ENCODE data around the gene CAND2.
"Not testable (repeated sequence)": the region's sequence is repeated elsewhere in the genome, so short reads cannot be mapped to it uniquely, and the experiment has no call there.

The CAND2 gene

DNA sequence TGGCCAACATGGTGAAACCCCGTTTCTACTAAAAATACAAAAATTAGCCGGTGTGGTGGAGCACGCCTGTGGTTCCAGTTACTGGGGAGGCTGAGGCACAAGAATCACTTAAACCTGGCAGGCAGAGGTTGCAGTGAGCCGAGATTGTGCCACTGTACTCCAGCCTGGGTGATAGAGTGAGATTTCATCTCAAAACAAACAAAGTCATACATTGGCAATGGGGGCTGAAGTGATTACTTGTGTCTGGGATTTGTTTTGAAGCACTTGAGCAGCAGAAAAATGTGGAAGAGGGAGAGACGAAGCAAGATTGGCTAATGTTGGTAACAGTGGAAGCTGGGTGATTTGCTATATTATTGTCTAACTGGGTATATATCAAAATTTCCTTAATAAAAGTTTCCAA is 24.0 kb upstream of the CAND2 start:
- DNase-seq, result no peak

DNA sequence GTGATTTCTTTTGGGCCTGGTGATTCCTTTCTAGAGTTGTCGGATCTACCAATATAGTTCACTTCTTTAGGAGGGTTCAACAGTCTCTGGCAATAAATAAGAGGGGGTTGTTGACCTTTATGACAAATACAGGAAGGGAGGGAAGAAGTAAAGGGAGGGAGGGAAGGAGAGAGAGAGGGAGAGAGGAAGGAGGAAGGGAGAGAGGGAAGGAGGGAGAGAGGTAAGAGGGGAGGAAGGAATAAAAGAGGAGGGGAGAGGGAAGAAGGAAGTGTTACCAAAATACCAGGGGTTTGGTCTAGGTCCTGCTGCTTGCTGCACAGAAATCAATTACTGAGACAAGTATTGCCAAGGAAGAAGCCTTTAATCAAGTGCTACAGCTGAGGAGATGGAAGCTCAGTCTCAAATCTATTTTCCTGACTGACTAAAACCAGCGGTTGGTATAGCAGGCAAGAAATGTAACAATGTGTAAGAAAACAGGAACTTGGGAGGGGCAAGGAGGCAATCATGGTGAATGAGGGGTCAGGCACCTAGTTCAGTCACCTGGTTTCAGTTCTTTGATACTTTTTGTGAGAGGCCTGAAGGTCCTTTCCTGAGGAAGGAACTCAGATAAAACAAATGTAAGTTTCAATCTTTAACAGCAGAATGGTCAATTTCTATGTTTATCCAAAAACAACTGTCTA is 23.3 kb upstream of the CAND2 start:
- no peak for DNase-seq

DNA sequence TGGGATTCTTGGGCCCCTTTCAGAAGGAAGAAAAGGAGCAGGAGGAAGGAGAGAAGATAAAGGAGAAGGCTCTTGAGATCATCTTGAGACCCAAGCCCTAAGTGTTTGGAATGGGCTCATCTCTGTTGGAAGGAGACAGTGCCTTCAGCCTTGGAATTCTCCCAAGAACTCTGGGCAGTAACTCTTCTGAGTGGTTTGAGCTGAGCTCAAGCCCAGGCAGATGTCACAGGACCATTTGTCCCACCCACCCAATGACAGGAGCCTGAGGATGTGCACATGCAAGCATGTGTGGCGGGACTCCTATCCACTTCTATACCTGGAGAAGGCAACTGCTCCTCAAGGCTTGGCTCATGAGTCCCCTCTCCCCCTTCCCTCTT is 22.8 kb upstream of the CAND2 start:
- no peak for DNase-seq

DNA sequence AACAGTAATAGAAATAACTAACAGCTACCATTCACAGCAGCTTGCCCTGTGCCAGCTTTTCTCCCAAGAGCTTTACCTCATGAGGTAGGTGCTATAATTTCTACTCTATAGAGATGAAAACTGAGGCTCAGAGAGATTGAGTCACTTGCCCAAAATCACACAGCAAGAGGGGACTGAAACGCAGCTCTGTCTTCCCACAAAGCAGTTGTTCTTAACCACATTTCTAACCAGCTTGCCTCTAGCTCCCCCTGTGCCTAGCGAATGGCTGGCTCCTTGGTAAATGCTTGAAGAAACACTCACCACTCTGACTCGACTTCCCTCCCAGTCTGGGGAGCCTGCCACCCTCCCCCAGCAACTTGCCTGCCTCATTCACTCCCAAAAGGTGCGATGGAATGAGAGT is 21.9 kb upstream of the CAND2 start:
- DNase-seq, result no peak

DNA sequence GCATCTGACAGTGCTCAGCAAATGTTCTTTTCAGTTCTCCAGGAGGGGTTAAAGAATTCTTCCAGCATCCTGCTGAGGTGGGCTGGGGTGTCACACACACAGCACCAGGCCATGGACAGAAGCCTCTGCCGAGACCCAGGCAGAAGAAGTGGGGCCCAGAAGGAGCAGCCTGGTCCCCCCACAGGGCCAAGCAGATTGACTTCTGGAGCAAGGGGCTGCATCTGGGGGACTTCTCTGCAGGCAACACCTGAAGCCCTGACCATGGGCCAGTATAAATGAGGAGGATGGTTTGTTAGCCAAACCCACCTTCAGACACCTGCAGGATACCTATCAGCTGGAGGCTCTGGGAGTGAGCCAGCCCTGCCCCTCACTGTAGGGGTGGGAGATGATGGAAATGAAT is 21.3 kb upstream of the CAND2 start:
- DNase-seq, result no peak

DNA sequence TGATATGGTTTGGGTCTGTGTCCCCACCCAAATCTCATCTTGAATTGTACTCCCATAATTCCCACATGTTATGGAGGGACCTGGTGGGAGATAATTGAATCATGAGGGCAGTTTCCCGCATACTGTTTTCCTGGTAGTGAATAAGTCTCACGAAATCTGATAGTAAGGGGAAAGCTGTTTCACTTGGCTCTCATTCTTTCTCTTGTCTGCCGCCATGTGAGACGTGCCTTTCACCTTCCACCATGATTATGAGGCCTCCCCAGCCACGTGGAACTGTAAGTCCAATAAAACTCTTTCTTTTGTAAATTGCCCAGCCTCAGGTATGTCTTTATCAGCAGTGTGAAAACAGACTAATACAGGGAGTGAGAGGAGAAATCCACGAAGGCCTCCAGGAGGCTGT is 20.5 kb upstream of the CAND2 start:
- not testable (repeated sequence) for DNase-seq

DNA sequence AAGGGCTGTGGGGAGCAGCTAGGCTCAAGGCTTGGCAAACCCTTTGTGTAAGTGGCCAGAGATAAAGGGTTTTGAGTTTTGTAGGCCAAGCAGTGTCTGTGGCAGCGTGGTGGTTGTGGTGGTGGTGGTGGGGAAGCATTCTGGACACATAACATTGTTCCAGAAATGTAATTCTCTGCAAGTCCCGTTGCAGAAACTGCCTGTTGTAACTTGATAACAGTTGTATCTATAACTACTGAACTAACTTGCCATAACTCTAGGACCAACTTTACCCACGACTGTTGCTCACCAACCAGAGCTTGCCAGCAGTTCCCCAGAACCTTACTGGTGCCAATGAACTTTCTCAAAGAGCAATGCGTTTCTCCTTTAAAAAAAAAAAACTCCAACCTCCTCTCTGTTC is 19.3 kb upstream of the CAND2 start:
- DNase-seq, result no peak

DNA sequence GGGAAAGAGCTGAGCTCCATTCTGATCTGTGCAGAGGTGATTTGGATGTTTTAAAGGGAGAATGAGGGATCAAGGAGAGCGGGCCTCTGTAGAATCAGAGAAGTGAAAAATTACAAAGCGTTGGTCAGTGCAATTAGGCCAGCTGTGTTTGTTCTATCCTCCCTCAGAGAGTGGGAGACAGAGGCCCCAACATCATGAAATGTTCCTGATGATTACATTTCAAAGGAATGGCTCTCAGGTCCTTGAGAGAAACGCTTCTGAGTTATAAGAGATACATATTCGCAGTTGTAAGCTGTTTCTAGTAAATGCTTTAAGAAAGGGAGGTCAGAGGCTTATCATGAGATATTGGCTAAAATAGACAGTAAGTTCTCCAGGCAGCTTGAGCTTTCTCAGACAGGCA is 15.7 kb upstream of the CAND2 start:
- DNase-seq, result no peak

DNA sequence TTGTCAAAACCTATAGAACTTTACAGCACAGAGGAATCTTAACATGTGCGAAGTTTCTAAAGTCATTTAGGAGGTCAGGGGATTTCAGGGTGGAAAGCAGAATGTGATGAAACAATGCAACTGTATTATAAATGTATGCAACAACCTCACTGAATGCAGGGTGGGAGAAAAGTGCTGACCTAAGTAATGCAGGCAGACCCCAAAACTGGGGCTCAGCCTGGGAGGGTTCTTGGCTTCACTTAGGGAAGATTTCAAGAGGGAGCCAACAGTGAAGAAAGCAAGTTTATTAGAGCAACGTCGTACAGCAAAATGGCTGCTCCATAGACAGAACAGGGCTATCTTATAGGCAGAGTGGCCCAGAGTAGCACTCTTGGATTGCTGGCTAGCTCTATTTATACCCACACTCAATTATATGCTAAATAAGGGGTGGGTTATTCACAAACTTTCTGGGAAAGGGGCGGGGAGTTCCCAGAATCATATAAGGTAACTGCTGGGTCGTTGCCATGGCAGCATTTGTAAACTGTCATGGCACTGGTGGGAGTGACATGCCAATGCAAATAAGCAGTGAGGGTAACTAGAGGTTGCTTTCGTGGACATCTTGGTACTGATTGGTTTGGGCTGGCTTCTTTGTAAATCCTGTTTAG is 14.2 kb upstream of the CAND2 start:
- DNase-seq, result no peak

DNA sequence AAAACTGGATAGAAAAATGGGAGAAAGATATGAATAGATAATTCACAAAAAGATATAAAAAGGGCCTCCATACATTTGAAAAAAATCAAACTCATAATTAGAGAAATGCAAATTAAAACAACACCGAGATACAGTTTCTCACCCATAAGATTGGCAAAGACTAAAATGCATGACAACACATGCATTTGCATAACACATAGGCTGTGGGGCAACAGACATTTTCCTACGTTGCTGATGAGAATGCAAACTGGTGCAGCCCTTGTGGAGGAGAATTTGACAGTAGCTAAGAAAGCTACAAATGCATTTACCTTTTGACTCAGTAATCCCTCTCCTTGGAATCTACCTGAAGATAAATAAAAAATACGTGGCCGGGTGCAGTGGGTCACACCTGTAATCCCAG is 11.4 kb upstream of the CAND2 start:
- no peak for DNase-seq

DNA sequence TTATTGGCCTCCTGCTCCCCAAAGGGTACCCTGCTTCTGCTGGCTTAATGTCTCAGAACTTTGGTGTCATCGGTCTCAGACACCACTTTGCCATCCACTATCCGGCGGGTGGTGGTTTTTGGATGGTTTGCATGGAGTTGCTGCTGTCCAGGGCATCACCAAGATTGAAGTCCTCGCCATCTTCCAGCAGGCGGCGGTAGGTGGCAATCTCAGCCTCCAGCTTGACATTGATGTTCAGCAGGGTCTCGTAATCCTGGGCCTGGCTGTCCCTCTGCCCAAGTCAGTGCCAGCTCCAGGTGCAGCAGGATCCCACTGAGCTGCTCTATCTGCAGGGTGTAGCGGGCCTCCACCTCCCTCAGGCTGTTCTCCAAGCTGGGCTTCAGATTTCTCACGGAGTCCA is 9.1 kb upstream of the CAND2 start:
- DNase-seq, result peak in 1 of 2 donors; percentile 59

DNA sequence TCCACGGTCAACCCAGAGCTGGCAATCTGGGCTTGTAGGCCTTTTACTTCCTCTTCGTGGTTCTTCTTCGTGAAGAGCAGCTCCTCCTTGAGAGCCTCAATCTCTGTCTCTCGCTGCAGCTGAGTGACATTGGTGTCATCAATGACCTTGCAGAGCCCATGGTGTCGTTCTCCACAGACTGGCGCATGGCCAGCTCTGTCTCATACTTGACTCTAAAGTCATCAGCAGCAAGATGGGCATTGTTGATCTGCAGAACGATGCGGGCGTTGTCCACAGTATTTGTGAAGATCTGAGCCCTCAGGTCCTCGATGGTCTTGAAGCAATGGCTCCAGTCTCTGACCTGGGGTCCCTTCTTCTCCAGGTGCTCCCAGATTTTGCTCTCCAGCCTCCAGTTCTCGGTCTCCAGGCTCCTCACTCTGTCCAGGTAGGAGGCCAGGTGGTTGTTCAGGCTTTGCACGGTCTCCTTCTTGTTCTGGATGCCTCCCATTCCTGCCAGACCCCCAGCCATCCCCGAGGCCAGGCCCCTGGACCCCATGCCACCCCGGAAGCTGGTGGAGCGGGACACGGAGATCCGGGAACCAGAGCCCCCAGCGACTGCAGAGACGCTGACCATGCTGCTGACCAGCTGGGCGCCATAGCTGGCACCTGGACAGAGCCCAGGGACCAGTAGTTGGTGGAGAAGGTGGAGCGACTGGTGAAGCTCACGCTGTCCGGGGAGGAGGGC is 8.4 kb upstream of the CAND2 start:
- not testable (repeated sequence) for DNase-seq

DNA sequence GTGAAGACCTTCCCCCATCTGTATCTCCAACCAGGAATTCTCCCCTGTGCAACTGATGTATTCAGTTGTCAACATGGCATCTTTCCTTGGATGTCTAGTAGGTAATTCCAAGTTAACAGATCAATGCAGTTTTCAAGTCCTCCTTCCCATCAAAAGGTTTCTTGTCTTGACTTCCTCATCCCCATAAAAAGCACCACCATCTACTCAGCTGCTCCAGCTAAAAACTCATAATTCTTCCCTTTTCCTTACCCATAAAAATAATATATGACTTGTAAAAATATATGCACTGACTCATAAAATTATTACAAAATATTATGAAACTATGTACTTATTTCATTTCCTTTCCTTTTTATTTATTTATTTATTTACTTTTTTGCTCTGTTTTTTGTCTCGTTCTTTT is 5.0 kb upstream of the CAND2 start:
- DNase-seq, result no peak

DNA sequence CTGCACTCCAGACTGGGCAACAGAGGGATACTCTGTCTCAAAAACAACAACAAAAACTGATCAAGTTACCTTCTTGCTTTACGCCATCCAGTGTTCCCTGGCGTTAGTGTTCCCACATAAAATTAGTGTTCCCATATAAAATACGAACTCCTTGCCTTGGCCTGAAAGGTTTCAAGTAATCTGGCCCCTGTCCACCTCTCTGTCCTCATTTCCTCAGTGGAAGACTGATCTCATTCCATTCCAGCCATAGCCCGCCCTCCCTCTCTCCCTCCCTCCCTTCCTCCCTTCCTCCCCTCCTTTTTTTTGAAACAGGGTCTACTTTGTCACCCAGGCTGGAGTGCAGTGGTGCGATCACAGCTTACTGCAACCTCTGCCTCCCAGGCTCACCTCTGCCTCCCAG is 2.8 kb upstream of the CAND2 start:
- no peak for DNase-seq

DNA sequence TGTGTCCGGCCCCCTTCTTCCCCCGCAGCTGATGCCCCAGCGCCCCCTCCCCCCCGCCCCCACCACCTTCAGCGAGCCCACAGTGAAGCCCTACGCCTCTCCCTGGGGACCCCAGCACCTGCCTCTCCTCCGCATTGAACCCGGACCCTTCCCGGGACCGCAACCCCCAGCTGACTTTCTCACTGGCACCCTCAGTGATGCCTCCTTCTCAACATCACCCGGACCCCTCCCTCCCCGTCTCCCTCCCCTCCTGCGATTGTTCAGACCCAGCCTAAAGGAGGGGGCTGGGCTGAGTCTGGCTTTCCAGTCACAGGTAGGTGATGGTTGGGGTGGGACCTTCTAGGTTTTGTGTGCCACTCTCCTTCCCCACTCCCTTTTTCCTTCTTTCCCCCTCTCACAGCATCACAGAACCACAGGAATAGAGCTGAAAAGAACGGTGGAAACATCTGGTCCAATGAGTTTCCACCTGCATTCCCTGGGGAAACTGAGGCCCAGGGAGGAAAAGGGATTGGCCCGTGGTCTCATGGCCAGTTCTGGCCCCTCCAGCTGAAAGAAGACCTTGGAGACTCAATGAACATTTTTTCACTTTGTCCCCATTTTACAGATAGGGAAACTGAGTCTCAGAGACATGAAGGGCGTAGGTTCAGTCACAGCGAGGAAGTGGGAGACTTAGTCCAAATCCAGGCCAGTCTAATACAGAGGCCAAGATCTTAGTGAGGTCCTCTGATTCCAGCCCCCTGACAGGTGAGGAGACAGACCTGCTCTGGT is 828 bp downstream of the CAND2 start:
- no peak for DNase-seq

DNA sequence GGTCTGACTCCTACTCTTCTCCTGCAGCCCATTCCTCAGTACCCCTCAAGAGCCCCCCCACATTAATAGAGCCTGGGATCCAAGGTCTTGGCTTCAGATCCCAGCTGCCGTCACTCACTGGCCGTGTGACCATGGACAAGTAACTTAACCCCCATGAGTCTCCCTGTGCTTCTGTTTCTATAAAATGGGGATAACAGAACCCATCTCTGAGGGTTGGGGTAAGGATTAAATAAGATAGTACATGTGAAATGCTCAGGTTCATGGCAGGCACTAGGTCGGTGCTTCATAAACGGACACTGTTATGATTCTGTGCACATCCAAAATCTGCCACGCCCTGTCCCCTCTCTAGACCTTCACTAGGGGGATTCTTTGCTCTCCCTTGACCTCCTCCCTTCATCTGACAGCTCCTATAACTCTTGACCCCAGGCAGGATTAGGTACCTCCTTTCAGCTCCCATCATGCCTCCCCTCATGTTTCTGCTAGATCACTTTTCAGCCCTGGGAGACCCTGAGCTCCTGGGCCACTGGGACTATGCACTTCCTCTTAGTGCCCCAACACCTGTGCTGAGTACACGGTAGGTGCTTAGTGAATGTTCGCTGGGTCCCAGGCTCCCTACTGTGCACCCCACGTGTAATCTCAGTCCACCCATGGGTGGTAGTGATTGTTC is 1.5 kb downstream of the CAND2 start:
- DNase-seq, result no peak

DNA sequence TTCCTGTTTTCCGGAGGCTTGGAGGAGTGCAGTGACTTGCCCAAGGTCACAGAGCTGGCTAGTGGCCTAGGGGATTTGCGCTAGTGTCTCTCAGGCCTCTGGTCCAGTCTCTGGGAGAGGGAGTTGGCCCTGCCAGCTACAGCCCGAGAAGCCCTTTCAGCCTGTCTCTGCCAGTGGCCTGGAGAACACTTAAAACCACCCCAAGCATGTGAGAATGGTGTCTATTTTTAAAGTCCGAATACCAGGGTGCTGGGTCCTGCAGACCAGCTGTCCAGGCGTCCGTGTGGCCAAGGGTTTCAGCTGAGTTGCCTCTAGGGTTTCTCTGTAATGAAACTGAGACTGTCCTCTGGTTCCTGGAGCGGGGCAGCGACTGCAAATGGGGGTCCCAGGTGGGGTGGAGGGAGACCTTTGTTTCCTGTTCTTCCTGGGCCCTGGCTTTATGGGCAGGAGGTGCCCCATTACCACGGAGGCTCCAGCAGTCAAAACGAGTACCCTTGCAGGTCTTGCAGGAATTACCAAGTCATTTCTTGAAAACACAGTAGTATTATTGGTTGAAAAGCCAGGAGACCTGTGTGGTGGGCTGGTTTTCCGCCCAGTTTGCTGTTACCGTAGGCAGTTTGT is 2.2 kb downstream of the CAND2 start:
- no peak for DNase-seq

DNA sequence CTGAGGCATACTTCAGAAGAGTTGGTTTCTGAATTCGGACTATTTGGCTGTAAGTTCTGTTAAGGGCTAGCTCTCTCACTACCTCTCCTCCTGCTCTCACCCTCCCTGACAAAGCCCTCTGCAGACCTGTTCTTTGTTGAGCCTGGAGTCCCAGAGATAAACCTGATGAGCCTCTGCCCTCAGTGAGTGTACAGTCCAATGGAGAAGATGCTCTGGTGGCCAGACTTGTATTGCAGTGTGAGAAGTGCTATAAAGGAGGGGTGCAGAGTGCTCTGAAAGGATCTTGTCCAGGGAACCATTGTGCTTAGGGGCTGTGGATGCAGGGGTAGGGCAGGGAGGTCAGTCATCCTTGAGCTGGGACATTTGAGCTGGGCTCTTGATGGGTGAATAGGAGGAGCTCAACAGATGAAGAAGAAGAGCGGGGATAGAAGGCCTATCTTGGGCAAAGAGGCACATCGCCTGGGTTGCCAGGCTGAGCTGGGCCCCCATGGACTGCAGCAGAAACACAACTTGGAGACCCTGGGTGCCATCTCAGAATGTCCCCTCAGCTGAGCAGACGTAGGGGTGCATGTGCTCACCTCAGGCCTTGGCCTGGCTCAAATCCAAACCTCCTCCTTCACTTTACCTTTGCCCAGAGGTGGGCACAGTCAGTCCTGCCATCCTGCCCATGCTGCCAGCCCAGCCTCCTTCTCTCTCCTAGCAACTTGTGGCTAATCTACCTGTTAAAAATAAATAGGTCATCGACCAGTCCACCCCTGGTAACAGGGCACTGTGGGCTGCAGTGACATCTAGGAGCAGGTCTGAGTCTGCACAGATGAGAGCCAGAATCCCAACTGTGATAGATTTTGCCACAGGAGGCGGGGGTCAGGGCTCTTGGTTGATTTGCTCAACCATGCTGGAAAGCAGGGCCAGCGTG is 3.3 kb downstream of the CAND2 start:
- DNase-seq, result no peak

DNA sequence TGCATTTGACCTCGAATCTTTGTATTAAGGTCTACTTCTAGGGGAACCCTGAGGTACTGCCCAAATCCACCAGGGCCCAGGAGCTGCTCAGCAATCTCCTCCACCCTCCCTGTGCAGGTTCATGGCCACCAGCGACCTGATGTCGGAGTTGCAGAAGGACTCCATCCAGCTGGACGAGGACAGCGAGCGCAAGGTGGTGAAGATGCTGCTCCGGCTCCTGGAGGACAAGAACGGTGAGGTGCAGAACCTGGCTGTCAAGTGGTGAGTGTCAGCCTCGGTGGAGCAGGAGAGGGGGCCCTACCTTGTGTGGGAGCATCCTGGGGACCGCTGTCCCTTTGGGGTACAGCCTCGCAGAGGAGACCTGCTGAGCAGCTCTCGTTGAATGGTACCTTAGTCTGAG is 6.9 kb downstream of the CAND2 start:
- DNase-seq, result no peak

DNA sequence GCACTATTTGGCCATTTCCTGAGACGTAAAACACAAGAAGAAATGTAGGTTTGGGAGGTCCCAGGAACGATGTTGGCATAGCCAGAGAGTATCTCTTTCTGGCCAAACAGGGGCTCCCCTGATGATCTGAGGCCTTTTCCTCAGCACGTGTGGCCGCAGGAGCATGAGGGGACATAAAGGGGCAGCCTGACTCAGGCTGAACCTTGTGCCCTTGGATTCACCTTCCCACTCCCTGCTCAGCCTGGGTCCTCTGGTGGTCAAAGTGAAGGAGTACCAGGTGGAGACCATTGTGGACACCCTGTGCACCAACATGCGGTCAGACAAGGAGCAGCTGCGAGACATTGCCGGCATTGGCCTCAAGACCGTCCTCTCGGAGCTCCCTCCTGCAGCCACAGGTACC is 10.6 kb downstream of the CAND2 start:
- DNase-seq, result no peak

DNA sequence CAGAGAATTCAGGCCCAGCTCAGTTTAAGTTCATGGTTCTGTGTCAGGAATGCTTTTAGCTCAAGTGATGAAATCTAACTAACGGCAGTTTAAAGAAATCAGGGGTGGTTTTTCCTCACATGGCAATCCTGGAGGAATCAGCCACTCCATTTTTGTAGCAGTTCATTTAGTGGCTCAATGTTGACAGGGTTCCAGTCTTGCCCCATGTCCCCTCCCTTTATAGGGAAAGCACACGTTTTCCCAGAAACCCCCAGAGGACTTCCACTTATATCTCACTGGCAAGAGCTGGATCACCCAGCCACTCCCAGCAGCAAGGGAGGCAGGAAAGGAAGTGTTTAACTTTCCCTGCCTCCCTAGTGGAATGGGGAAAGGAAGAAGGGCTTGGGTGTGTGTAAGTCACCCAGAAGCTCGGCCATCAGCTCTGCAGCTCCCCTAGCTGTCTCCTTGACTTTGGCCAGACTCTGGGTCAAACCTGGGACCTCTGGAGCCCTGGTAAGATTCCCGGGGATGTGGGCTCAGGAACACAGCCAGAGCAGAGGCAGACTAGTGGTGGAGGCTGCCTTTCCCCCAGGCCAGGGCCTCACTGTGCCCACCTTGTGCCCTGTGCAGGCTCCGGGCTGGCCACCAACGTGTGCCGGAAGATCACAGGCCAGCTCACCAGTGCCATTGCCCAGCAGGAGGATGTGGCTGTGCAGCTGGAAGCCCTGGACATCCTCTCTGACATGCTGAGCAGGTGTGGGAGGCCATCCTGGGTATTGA is 11.3 kb downstream of the CAND2 start:
- DNase-seq, result no peak
